H9 (cell line): Measurements from ENCODE around the gene ZNF627. TPM values are rescaled to one million over a fixed set of nuclear protein-coding genes. Genes with fewer than 3 reads are reported as not detected.

ENCODE experiments used
- DNase-seq: peaks from one replicate; pipeline ENCODE4 v3.0.0-alpha.2; 2017
- H2AFZ ChIP-seq: one replicate; pipeline ENCODE4 v1.6.1; 2013; ENCODE audit warnings: mild to moderate bottlenecking, low read length, control low read depth, moderate library complexity
- H2AK5ac ChIP-seq: 2 replicates; pipeline ENCODE4 v1.6.1; 2013; ENCODE audit warnings: low read length, control low read depth, mixed read lengths; ENCODE audit not compliant: insufficient read length
- H2BK120ac ChIP-seq: one replicate; pipeline ENCODE4 v1.6.1; 2013; ENCODE audit warnings: low read depth, mild to moderate bottlenecking, low read length, control low read depth, inconsistent platforms; ENCODE audit not compliant: poor library complexity, severe bottlenecking
- H2BK12ac ChIP-seq: 2 replicates; pipeline ENCODE4 v1.6.1; 2013; ENCODE audit warnings: low read length, control low read depth, mixed read lengths, low read depth; ENCODE audit not compliant: insufficient read length
- H2BK15ac ChIP-seq: 2 replicates; pipeline ENCODE4 v1.6.1; 2013; ENCODE audit warnings: low read depth, low read length, control low read depth
- H2BK20ac ChIP-seq: one replicate; pipeline ENCODE4 v1.6.1; 2013; ENCODE audit warnings: low read depth, mild to moderate bottlenecking, low read length, control low read depth, inconsistent platforms; ENCODE audit not compliant: poor library complexity, severe bottlenecking
- H2BK5ac ChIP-seq: 2 replicates; pipeline ENCODE4 v1.6.1; 2013; ENCODE audit warnings: low read length, control low read depth, mixed read lengths; ENCODE audit not compliant: insufficient read length
- H3K14ac ChIP-seq: 2 replicates; pipeline ENCODE4 v1.6.1; 2013; ENCODE audit warnings: low read length, control low read depth; ENCODE audit not compliant: insufficient read depth
- H3K18ac ChIP-seq: 2 replicates; pipeline ENCODE4 v1.6.1; 2013; ENCODE audit warnings: low read depth, mild to moderate bottlenecking, mixed read lengths, low read length, control low read depth; ENCODE audit not compliant: insufficient read length
- H3K23ac ChIP-seq: 2 replicates; pipeline ENCODE4 v1.6.1; 2013; ENCODE audit warnings: low read length, control low read depth, mixed read lengths, low read depth; ENCODE audit not compliant: insufficient read length
- H3K23me2 ChIP-seq: 2 replicates; pipeline ENCODE4 v1.6.1; 2013; ENCODE audit warnings: low read depth, mild to moderate bottlenecking, mixed read lengths, low read length, control low read depth; ENCODE audit not compliant: insufficient read length, poor library complexity, severe bottlenecking
- H3K27ac ChIP-seq: 2 replicates; pipeline ENCODE4 v1.5.1; 2013; ENCODE audit warnings: low read length, control low read depth, mixed read lengths, low read depth; ENCODE audit not compliant: insufficient read length
- H3K27me3 ChIP-seq: 2 replicates; pipeline ENCODE4 v1.6.1; 2013; ENCODE audit warnings: low read length, control low read depth, inconsistent platforms; ENCODE audit not compliant: insufficient read depth
- H3K4ac ChIP-seq: 2 replicates; pipeline ENCODE4 v1.6.1; 2013; ENCODE audit warnings: low read depth, mild to moderate bottlenecking, control low read depth, inconsistent platforms, low read length, moderate library complexity
- H3K4me1 ChIP-seq: 2 replicates; pipeline ENCODE4 v1.6.1; 2013; ENCODE audit warnings: low read length, control low read depth, inconsistent platforms; ENCODE audit not compliant: insufficient read depth
- H3K4me2 ChIP-seq: 2 replicates; pipeline ENCODE4 v1.6.1; 2013; ENCODE audit warnings: low read length, control low read depth, mixed read lengths; ENCODE audit not compliant: insufficient read length, insufficient read depth
- H3K56ac ChIP-seq: 2 replicates; pipeline ENCODE4 v1.6.1; 2013; ENCODE audit warnings: low read depth, mild to moderate bottlenecking, mixed read lengths, low read length, control low read depth; ENCODE audit not compliant: insufficient read length
- H3K79me1 ChIP-seq: 2 replicates; pipeline ENCODE4 v1.6.1; 2013; ENCODE audit warnings: low read depth, mild to moderate bottlenecking, moderate library complexity, low read length, control low read depth, inconsistent platforms; ENCODE audit not compliant: insufficient read depth, poor library complexity, severe bottlenecking
- H3K79me2 ChIP-seq: 2 replicates; pipeline ENCODE4 v1.6.1; 2013; ENCODE audit warnings: low read length, control low read depth, inconsistent platforms; ENCODE audit not compliant: insufficient read depth
- H3K9ac ChIP-seq: 2 replicates; pipeline ENCODE4 v1.6.1; 2013; ENCODE audit warnings: low read length, control low read depth, mixed read lengths; ENCODE audit not compliant: insufficient read length; ENCODE audit errors: extremely low read depth
- H3K9me3 ChIP-seq: one replicate; pipeline ENCODE4 v1.6.1; 2013; ENCODE audit warnings: low read depth, low read length, inconsistent platforms; ENCODE audit not compliant: control insufficient read depth
- H3T11ph ChIP-seq: one replicate; pipeline ENCODE4 v1.6.1; 2013; ENCODE audit warnings: mild to moderate bottlenecking, low read length, control low read depth, inconsistent platforms
- H4K20me1 ChIP-seq: one replicate; pipeline ENCODE4 v1.6.1; 2013; ENCODE audit not compliant: control insufficient read depth, insufficient read length, insufficient read depth
- H4K5ac ChIP-seq: 2 replicates; pipeline ENCODE4 v1.6.1; 2013; ENCODE audit warnings: low read depth, mild to moderate bottlenecking, mixed read lengths, low read length, control low read depth; ENCODE audit not compliant: insufficient read length
- H4K8ac ChIP-seq: replicated peaks from 2 replicates; pipeline ENCODE4 v1.6.1; 2013; ENCODE audit warnings: low read length, control low read depth, mixed read lengths, low read depth; ENCODE audit not compliant: insufficient read length
- H4K91ac ChIP-seq: 2 replicates; pipeline ENCODE4 v1.6.1; 2013; ENCODE audit warnings: low read depth, mild to moderate bottlenecking, moderate library complexity, mixed read lengths, low read length, control low read depth; ENCODE audit not compliant: insufficient read length
- H3K27ac Mint-ChIP-seq, 3 experiments: 2 replicates in 2 of 3; 3 replicates in 1 of 3; pipeline ENCODE4 v1.8.0; 2020 to 2021; ENCODE audit warnings: mixed read lengths in 3 of 3, mild to moderate bottlenecking in 1 of 3, moderate library complexity in 1 of 3
- H3K27me3 Mint-ChIP-seq: 2 replicates; pipeline ENCODE4 v1.8.0; 2021; ENCODE audit warnings: low read depth, mild to moderate bottlenecking, moderate library complexity, mixed read lengths
- H3K36me3 Mint-ChIP-seq, 3 experiments: 2 replicates in 2 of 3; 3 replicates in 1 of 3; pipeline ENCODE4 v1.8.0; 2020 to 2021; ENCODE audit warnings: low read depth in 3 of 3, mixed read lengths in 3 of 3; ENCODE audit not compliant: insufficient read depth in 1 of 3
- H3K4me1 Mint-ChIP-seq, 2 experiments: 2 replicates each; pipeline ENCODE4 v1.8.0; 2020; ENCODE audit warnings: mixed read lengths in 2 of 2
- H3K4me3 Mint-ChIP-seq, 2 experiments: 2 replicates in 1 of 2; 3 replicates in 1 of 2; pipeline ENCODE4 v1.8.0; 2020 to 2021; ENCODE audit warnings: mild to moderate bottlenecking in 2 of 2, mixed read lengths in 2 of 2, moderate library complexity in 1 of 2
- H3K9me3 Mint-ChIP-seq, 2 experiments: 2 replicates in 1 of 2; 3 replicates in 1 of 2; pipeline ENCODE4 v1.8.0; 2020; ENCODE audit warnings: mild to moderate bottlenecking in 2 of 2, mixed read lengths in 2 of 2, moderate library complexity in 1 of 2
- CTCF ChIP-seq: fragments of 200-600 bp; sonication (generic); conservative IDR thresholded peaks from 3 replicates; pipeline ENCODE4 v1.8.0; 2021; ENCODE audit warnings: antibody characterized with exemption, mild to moderate bottlenecking
- WGBS: extraction: QIAGEN DNeasy Blood & Tissue Kit; methylation state at CpG from one replicate; pipeline ENCODE4 v1.1.7; 2013; ENCODE audit warnings: missing lambda C conversion rate, low lambda C conversion rate, mixed read lengths; ENCODE audit not compliant: insufficient read length; ENCODE audit errors: extremely low coverage; 5-methylcytosine and 5-hydroxymethylcytosine counted together
- total RNA-seq: library from RNA; stranded (reverse); gene quantifications from 2 replicates; pipeline ENCODE4 v1.2.1, GENCODE V29; 2021

Gene ZNF627
- total RNA-seq, 1 experiment from 2014 or later = 12.8 TPM

GRCh38 chr19:11662278-11662677, 65.0 kb downstream of the ZNF627 start:
- Histone ChIP-seq H3K27ac (no peak overlapping the region), H3K79me2 (no peaks in the 10 kb centered on the region), H2BK12ac (no peak overlapping the region), H3K79me1 (no peaks in the 10 kb centered on the region), H3K18ac (no peak overlapping the region), H3T11ph (no peak overlapping the region), H4K8ac (no peak overlapping the region), H2BK5ac (no peak overlapping the region), H2AK5ac (no peak overlapping the region), H3K23me2 (no peaks in the 10 kb centered on the region), H4K91ac (no peak overlapping the region), H2AFZ (no peak overlapping the region), H3K27me3 (no peaks in the 10 kb centered on the region), H3K56ac (no peak overlapping the region), H3K9ac (no peak overlapping the region), H4K20me1 (no peaks in the 10 kb centered on the region), H3K4me2 (no peak overlapping the region), H2BK15ac (no peak overlapping the region), H4K5ac (no peak overlapping the region), H2BK120ac (no peak overlapping the region), H3K9me3 (no peaks in the 10 kb centered on the region), H3K4me1 (no peaks in the 10 kb centered on the region), H3K23ac (no peak overlapping the region), H2BK20ac (no peak overlapping the region), H3K14ac (no peak overlapping the region), H3K4ac (no peak overlapping the region)
- Mint-ChIP-seq H3K27ac (peak overlapping the region in 1 of 3 experiments; percentile 25; a peak in 1 of 7 replicates), H3K36me3 (peaks cover 0 to 8% (median 0%) of the 10 kb centered on the region in 3 experiments; a peak in 2 of 7 replicates), H3K4me3 (no peak overlapping the region), H3K4me1 (peaks cover 0 to 3% of the 10 kb centered on the region in 2 experiments; a peak in 1 of 4 replicates), H3K27me3 (no peaks in the 10 kb centered on the region; the same call in 1 of the 2 replicates), H3K9me3 (peaks cover 0 to 5% of the 10 kb centered on the region in 2 experiments; a peak in 3 of 5 replicates)
- TF ChIP-seq CTCF = no peak
- no CpG with 5 or more reads among the region's 30 CpGs for WGBS
- DNase-seq = no peak
